Transverse colon (tissue), 4 donors: Measurements from ENCODE around the gene MGA. TPM values are rescaled to one million over a fixed set of nuclear protein-coding genes. Genes with fewer than 3 reads are reported as not detected.
A peak's percentile ranks its signal among the peaks of the same experiment; 100 is the strongest.
"Not testable (repeated sequence)": the region's sequence is repeated elsewhere in the genome, so short reads cannot be mapped to it uniquely, and the experiment has no call there.

Source experiments
- DNase-seq: peaks from one replicate; pipeline ENCODE4 v3.0.0-alpha.2; 2019
- H3K27ac ChIP-seq, 4 donors: fragments of 200-600 bp; sonication (generic); 2 replicates each; pipeline ENCODE4 v1.5.1; 2016 to 2018; ENCODE audit warnings: inconsistent platforms in 4 of 4
- H3K27me3 ChIP-seq: fragments of 200-600 bp; sonication (generic); 2 replicates; pipeline ENCODE4 v1.5.1; 2017; ENCODE audit warnings: inconsistent platforms
- H3K36me3 ChIP-seq, 4 donors: fragments of 200-600 bp; sonication (generic); 2 replicates each; pipeline ENCODE4 v1.5.1; 2017 to 2019; ENCODE audit warnings: inconsistent platforms in 4 of 4
- H3K4me1 ChIP-seq, 4 donors: fragments of 200-600 bp; sonication (generic); 2 replicates each; pipeline ENCODE4 v1.5.1; 2017 to 2020; ENCODE audit warnings: inconsistent platforms in 4 of 4
- H3K4me3 ChIP-seq, 4 donors: fragments of 200-600 bp; sonication (generic); 1 replicate in 1 of 4; 2 replicates in 3 of 4; pipeline versions ENCODE4 v1.5.1 to v1.6.1; 2017 to 2019; ENCODE audit warnings: inconsistent platforms in 4 of 4
- H3K9me3 ChIP-seq, 2 donors: fragments of 200-600 bp; sonication (generic); 2 replicates each; pipeline ENCODE4 v1.5.1; 2017 to 2019; ENCODE audit warnings: inconsistent platforms in 2 of 2
- EP300 ChIP-seq: sonication (generic); formaldehyde crosslinking; IDR thresholded peaks from one replicate; pipeline ENCODE4 v1.6.1; 2017; ENCODE audit warnings: antibody characterized with exemption, low read depth
- POLR2A ChIP-seq: fragments of 450-650 bp; IDR thresholded peaks from one replicate; pipeline ENCODE4 v1.6.1; 2016; ENCODE audit warnings: antibody characterized with exemption, mild to moderate bottlenecking, moderate library complexity
- POLR2AphosphoS5 ChIP-seq, 3 donors: sonication (generic); formaldehyde crosslinking; IDR thresholded peaks; one replicate each; pipeline ENCODE4 v1.6.1; 2016; ENCODE audit warnings: antibody characterized with exemption in 3 of 3
- WGBS, 2 donors: methylation state at CpG; one replicate each; pipeline ENCODE4 v1.1.5; 2018; ENCODE audit warnings: low coverage in 1 of 2; 5-methylcytosine and 5-hydroxymethylcytosine counted together
- in situ Hi-C, 4 donors: fragments of 200-750 bp; cut with MboI; loops; one replicate each; pipeline versions ENCODE4 v1.15.0 to v1.15.1; 2017; ENCODE audit warnings: low sequenced_read_pairs in 3 of 4, low pct_ligation_motif_present in 1 of 4, low pct_unique_long_range_greater_than_20kb in 1 of 4
- intact Hi-C: fragments of 100-400 bp; cut with DNase I; formaldehyde crosslinking; loops from one replicate; pipeline ENCODE4 v1.15.1; 2023; ENCODE audit warnings: low total_unique reads
- total RNA-seq, 4 donors: library from RNA; depleted of rRNA; stranded (reverse); fragments of >200 nt; gene quantifications; one replicate each; pipeline ENCODE4 v1.1.0, GENCODE V29; 2016
- TF ChIP-seq, protein P1 (sequence below), 5 experiments: fragments of 200-600 bp in 3 of 5; fragments of 450-650 bp in 2 of 5; sonication (generic) in 3 of 5; IDR thresholded peaks; 1 replicate in 2 of 5; 2 replicates in 3 of 5; pipeline ENCODE4 v1.5.1; 2016 to 2017; ENCODE audit warnings: antibody characterized with exemption in 5 of 5, inconsistent platforms in 3 of 5, mild to moderate bottlenecking in 2 of 5, moderate library complexity in 1 of 5

The MGA gene
- total RNA-seq, 4 donors from 2014 or later = 12.3 to 33.2 (median 27.6) TPM

DNA sequence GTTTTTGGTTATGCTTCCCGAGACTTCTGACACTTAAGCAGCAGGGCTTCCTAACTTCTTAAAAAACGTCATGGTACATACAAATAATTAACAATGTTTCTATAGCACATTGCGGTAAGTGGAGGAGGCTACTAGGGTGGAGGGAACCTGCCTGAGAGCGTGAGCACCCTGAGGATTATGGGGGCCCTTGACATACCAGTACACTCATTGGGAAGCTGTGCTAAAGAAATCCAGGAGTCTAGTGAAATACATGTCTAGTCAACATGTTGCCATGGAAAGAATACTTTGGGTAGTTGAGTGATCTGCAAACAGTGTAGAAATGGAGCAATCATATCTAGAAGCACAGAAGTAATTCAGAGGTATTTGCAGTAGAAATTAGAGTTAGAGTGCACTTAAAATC is 74.8 kb downstream of the MGA start:
- Histone ChIP-seq H3K4me3 (no peak overlapping the region), H3K36me3 (peaks cover 0 to 48% (median 17%) of the 10 kb centered on the region in 4 donors), H3K4me1 (no peaks in the 10 kb centered on the region), H3K9me3 (no peaks in the 10 kb centered on the region), H3K27me3 (no peaks in the 10 kb centered on the region), H3K27ac (no peak overlapping the region)
- in situ Hi-C loops (no loop called here), intact Hi-C loops (no loop called here)
- no peak for DNase-seq
- no peak for TF ChIP-seq POLR2AphosphoS5 (IDR thresholded peaks at IDR 0.05)
- no peak for TF ChIP-seq POLR2A
- no peak for TF ChIP-seq EP300
- TF ChIP-seq, protein P1, sequence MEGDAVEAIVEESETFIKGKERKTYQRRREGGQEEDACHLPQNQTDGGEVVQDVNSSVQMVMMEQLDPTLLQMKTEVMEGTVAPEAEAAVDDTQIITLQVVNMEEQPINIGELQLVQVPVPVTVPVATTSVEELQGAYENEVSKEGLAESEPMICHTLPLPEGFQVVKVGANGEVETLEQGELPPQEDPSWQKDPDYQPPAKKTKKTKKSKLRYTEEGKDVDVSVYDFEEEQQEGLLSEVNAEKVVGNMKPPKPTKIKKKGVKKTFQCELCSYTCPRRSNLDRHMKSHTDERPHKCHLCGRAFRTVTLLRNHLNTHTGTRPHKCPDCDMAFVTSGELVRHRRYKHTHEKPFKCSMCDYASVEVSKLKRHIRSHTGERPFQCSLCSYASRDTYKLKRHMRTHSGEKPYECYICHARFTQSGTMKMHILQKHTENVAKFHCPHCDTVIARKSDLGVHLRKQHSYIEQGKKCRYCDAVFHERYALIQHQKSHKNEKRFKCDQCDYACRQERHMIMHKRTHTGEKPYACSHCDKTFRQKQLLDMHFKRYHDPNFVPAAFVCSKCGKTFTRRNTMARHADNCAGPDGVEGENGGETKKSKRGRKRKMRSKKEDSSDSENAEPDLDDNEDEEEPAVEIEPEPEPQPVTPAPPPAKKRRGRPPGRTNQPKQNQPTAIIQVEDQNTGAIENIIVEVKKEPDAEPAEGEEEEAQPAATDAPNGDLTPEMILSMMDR (IDR thresholded peaks at IDR 0.05) = no peak
- WGBS, 2 donors = 82 to 90% methylated on average over 4 of the region's 4 CpGs

DNA sequence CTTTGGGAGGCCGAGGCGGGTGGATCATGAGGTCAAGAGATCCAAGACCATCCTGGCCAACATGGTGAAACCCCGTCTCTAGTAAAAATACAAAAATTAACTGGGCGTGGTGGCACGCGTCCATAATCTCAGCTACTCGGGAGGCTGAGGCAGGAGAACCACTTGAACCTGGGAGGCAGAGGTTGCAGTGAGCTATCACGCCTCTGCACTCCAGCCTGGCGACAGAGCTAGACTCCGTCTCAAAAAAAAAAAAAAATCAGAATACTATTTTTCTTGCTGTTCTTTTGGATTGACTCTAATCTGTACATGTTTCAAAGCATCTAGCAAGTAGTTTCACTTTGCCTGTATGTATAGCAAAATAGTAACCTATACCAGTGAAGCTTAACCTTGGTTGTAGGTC is 75.3 kb downstream of the MGA start:
- WGBS, 2 donors = 90 to 93% methylated on average over 2 to 10 of the region's 10 CpGs
- H3K27me3 ChIP-seq, DNase-seq, in situ Hi-C loops, intact Hi-C loops, H3K4me3 ChIP-seq, H3K9me3 ChIP-seq, H3K27ac ChIP-seq, H3K4me1 ChIP-seq: not testable (repeated sequence)
- H3K36me3 ChIP-seq = peaks cover 0 to 43% (median 17%) of the 10 kb centered on the region in 4 donors

DNA sequence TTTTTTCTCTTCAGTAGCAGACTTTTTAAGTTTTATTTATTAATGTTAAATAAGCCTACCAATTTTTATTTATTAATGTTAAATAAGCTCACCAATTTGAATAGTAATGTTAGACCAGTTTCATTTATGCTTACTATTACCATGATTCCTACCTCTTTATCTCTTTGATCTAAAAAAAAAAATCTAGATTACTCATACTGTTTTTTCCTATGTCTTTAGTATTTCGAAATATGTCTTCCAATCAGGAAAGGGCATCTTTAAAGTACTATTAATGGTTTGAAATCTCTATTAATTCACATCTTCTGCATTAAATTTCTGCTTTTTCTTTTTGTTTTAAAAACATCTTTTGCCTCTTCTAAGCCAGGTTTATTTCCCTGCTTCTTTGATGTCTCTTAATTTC is 86.6 kb downstream of the MGA start:
- 92 to 100% methylated on average over 1 of the region's 1 CpG for WGBS, 2 donors
- DNase-seq = no peak
- H3K4me1 ChIP-seq = no peaks in the 10 kb centered on the region
- H3K4me3 ChIP-seq = no peak overlapping the region
- TF ChIP-seq POLR2A (no peak), POLR2AphosphoS5 (IDR thresholded peaks at IDR 0.05) (no peak)
- peaks cover 0 to 28% (median 3%) of the 10 kb centered on the region in 4 donors for H3K36me3 ChIP-seq
- intact Hi-C loops = no loop called here
- H3K27me3 ChIP-seq = no peaks in the 10 kb centered on the region
- in situ Hi-C loops = no loop called here
- H3K9me3 ChIP-seq = no peaks in the 10 kb centered on the region
- no peak overlapping the region for H3K27ac ChIP-seq

DNA sequence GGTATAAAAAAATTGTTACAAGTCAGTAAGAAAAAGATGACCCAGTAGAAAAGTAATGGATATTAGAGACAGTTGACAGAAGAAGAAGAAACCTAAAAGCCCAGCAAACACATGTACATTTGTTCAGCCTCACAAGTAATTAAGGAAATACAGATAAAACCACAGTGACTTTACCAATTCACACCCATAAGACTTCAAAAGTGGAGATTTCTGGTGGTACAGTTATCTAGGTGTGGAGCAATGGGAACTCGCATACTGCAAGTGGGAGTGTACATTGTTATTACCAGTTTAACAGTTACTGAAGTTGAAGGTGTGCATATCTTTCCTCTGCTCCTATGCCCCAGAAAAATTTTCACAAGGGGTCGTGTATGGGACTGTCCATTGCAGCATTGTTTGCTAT is 96.0 kb downstream of the MGA start:
- Histone ChIP-seq H3K4me3 (no peak overlapping the region), H3K36me3 (peaks cover 0 to 26% (median 8%) of the 10 kb centered on the region in 4 donors), H3K27ac (no peak overlapping the region), H3K9me3 (no peaks in the 10 kb centered on the region), H3K27me3 (no peaks in the 10 kb centered on the region), H3K4me1 (no peaks in the 10 kb centered on the region)
- no peak for DNase-seq
- in situ Hi-C loops = loop anchor here in 1 of 4 donors (25.0 kb wide), 1 partner anchor 156 kb away; no protein-coding TSS in a partner anchor
- TF ChIP-seq, protein P1 (IDR thresholded peaks at IDR 0.05) = no peak
- no peak for TF ChIP-seq POLR2AphosphoS5 (IDR thresholded peaks at IDR 0.05)
- no peak for TF ChIP-seq POLR2A
- TF ChIP-seq EP300 = no peak
- intact Hi-C loops = no loop called here
- 94 to 100% methylated on average over 2 of the region's 2 CpGs for WGBS, 2 donors

DNA sequence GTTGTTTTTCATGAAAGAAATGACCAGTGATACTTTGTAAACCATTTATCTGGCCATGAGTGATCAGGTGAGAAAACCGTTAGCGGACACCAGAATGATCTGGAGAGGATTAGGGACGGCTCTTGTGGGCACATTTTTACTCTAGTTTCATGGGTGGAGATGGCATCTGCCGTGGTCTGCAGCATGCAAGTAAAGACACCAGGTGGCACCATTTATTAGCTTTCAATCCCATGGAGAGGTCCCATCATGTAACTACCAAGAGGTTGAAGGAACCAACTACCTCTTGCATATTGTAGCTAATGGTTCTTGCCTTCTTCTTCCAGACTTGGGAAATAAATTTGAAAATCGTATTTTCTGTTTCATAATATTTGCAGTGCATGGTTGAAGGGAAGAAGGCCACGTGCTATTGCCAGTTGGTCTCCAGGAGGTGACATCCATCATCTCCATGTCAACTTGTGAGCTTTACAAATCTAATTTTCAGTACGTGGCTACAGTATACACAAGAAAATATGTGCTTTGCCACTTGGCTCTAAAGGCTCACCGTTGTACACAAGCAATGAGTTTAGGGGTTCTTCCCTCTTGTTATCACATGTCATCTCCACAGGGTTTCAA is 112.6 kb downstream of the MGA start:
- H3K4me1 ChIP-seq = peaks cover 21 to 38% (median 25%) of the 10 kb centered on the region in 4 donors
- no peak for TF ChIP-seq EP300
- TF ChIP-seq, protein P1 (IDR thresholded peaks at IDR 0.05) = peak; percentile 62 to 70 (median 67)
- TF ChIP-seq POLR2A = no peak

More for the DNA sequence above, 112.6 kb downstream of the MGA start:
- peak; percentile 55 for DNase-seq
- H3K27ac ChIP-seq = peak overlapping the region; percentile 88 to 93 (median 92)
- no peaks in the 10 kb centered on the region for H3K27me3 ChIP-seq
- in situ Hi-C loops = loop anchor here in 1 of 4 donors (25.0 kb wide), 1 partner anchor 139 kb away; no protein-coding TSS in a partner anchor
- no peak overlapping the region for H3K4me3 ChIP-seq
- no peaks in the 10 kb centered on the region for H3K9me3 ChIP-seq
- 41 to 54% methylated on average over 5 to 8 of the region's 8 CpGs for WGBS, 2 donors
- intact Hi-C loops = loop anchor here (2.0 kb wide), 1 partner anchor 38 kb away; no protein-coding TSS in a partner anchor
- peaks cover 0 to 1% (median 0%) of the 10 kb centered on the region in 4 donors for H3K36me3 ChIP-seq
